OCI-LY7 (cell line): Measurements from ENCODE around the gene GPD1L. TPM values are rescaled to one million over a fixed set of nuclear protein-coding genes. Genes with fewer than 3 reads are reported as not detected.

ENCODE experiments used
- BruUV-seq: library from RNA; stranded (reverse); fragments of 400-500 nt; replicated peaks from 2 replicates; lab custom pipeline; 2021; lab: Mats Ljungman, UMichigan
- CTCF ChIA-PET: fragments of 300-600 bp; sonication (Branson Sonifier 250); formaldehyde crosslinking; loops from one replicate; lab custom pipeline; 2022; ENCODE audit warnings: antibody characterized with exemption; ENCODE audit not compliant: unreplicated experiment; lab: Charles Lee
- POLR2A ChIA-PET: fragments of 300-600 bp; sonication (Branson Sonifier 250); formaldehyde crosslinking; loops from one replicate; lab custom pipeline; 2022; ENCODE audit warnings: antibody characterized with exemption; lab: Charles Lee
- DNase-seq: peaks from one replicate; pipeline ENCODE4 v3.0.0-alpha.2; 2015; ENCODE audit warnings: low spot score
- H2AFZ ChIP-seq: fragments of 200-600 bp; sonication (generic), shearing (Covaris generic); 2 replicates; pipeline ENCODE4 v1.6.1; 2014; ENCODE audit warnings: mild to moderate bottlenecking, antibody characterized with exemption, low read length, moderate library complexity
- H3K27ac ChIP-seq: fragments of 200-600 bp; sonication (generic); 2 replicates; pipeline ENCODE4 v1.5.1; 2014; ENCODE audit warnings: mixed run types, low read depth, mild to moderate bottlenecking, moderate library complexity, low read length, inconsistent platforms; ENCODE audit not compliant: poor library complexity, severe bottlenecking
- H3K36me3 ChIP-seq: fragments of 200-600 bp; sonication (generic); 2 replicates; pipeline ENCODE4 v1.6.1; 2014; ENCODE audit warnings: mild to moderate bottlenecking, antibody characterized with exemption, low read length, moderate library complexity, mixed read lengths; ENCODE audit not compliant: insufficient read depth
- H3K4me1 ChIP-seq: fragments of 200-600 bp; sonication (generic); 2 replicates; pipeline ENCODE4 v1.5.1; 2014; ENCODE audit warnings: mild to moderate bottlenecking, low read length; ENCODE audit not compliant: insufficient read depth, poor library complexity, severe bottlenecking
- H3K4me2 ChIP-seq: fragments of 200-600 bp; sonication (generic); 2 replicates; pipeline ENCODE4 v1.6.1; 2014; ENCODE audit warnings: mild to moderate bottlenecking, low read length
- H3K4me3 ChIP-seq: fragments of 200-600 bp; sonication (generic); 2 replicates; pipeline ENCODE4 v1.5.1; 2014; ENCODE audit warnings: mild to moderate bottlenecking, low read depth, low read length; ENCODE audit not compliant: poor library complexity, severe bottlenecking
- H3K79me2 ChIP-seq: fragments of 200-600 bp; sonication (generic); 2 replicates; pipeline ENCODE4 v1.6.1; 2016; ENCODE audit warnings: low read depth, mild to moderate bottlenecking, low read length, moderate library complexity, mixed read lengths; ENCODE audit not compliant: insufficient read depth
- H3K9me2 ChIP-seq: fragments of 200-600 bp; sonication (generic); 2 replicates; pipeline ENCODE4 v1.6.1; 2016; ENCODE audit warnings: mild to moderate bottlenecking, low read length, mixed read lengths; ENCODE audit not compliant: insufficient read depth
- H3K9me3 ChIP-seq: fragments of 200-600 bp; sonication (generic); 2 replicates; pipeline ENCODE4 v1.6.1; 2014; ENCODE audit warnings: mild to moderate bottlenecking, mixed run types, low read length, mixed read lengths
- H4K20me1 ChIP-seq: fragments of 200-600 bp; sonication (generic); 2 replicates; pipeline ENCODE4 v1.6.1; 2014; ENCODE audit warnings: mild to moderate bottlenecking, antibody characterized with exemption, low read length, moderate library complexity, mixed read lengths; ENCODE audit not compliant: insufficient read depth
- CTCF ChIP-seq: fragments of 200-600 bp; sonication (generic); conservative IDR thresholded peaks from 2 replicates; pipeline ENCODE4 v1.5.1; 2014; ENCODE audit warnings: mild to moderate bottlenecking, antibody characterized with exemption, low read length, moderate library complexity, mixed read lengths
- EZH2phosphoT487 ChIP-seq: fragments of 200-600 bp; sonication (generic); IDR thresholded peaks from 2 replicates; pipeline ENCODE4 v1.6.1; 2018; ENCODE audit warnings: low read depth, borderline replicate concordance, mild to moderate bottlenecking, mixed run types, antibody characterized with exemption, low read length, moderate library complexity, mixed read lengths
- intact Hi-C: fragments of 100-400 bp; cut with micrococcal nuclease; formaldehyde crosslinking; loops from one replicate; pipeline ENCODE4 v1.10.0; 2022; ENCODE audit not compliant: unreplicated experiment
- total RNA-seq, 2 experiments: library from RNA; depleted of rRNA in 1 of 2; stranded (reverse); fragments of >200 nt in 1 of 2; shearing (Covaris generic) in 1 of 2; gene quantifications; 2 replicates each; pipeline ENCODE4 v1.2.3, GENCODE V29; 2014 to 2022

GPD1L gene
- total RNA-seq, 2 experiments from 2014 or later: 27.5 to 29.2 TPM

DNA sequence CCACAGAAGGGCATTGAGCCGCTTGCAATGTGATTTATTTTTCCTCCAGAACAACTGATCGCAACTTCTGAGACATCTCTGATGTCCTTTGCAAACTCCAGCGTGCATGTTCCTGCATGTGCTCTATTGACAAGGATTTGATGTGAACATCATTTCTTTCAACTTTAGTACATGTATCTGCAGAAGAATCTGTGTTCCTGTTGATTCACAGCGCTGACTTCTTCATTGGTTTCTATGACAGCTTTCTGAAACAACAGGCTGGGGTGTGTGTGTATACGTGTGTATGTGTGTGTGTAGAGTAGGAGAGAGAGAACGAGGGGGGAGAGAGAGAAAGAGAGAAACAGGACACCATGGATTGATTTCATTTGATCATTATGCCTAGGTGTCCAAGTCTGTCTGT is 75.4 kb downstream of the GPD1L start:
- DNase-seq: no peak
- no peak overlapping the region for H3K27ac ChIP-seq
- no peak for TF ChIP-seq EZH2phosphoT487
- no peak for TF ChIP-seq CTCF
- BruUV-seq: no TSS peak
- H3K4me3 ChIP-seq: no peak overlapping the region
- H3K4me2 ChIP-seq: no peak overlapping the region
- no peaks in the 10 kb centered on the region for H3K79me2 ChIP-seq
- H3K36me3 ChIP-seq: no peaks in the 10 kb centered on the region
- H4K20me1 ChIP-seq: no peaks in the 10 kb centered on the region
- no peak overlapping the region for H2AFZ ChIP-seq
- H3K4me1 ChIP-seq: peaks cover 6% of the 10 kb centered on the region
- intact Hi-C loops: no loop called here
- POLR2A ChIA-PET: no interaction called here
- no peaks in the 10 kb centered on the region for H3K9me2 ChIP-seq
- H3K9me3 ChIP-seq: no peaks in the 10 kb centered on the region
- CTCF ChIA-PET: no interaction called here

DNA sequence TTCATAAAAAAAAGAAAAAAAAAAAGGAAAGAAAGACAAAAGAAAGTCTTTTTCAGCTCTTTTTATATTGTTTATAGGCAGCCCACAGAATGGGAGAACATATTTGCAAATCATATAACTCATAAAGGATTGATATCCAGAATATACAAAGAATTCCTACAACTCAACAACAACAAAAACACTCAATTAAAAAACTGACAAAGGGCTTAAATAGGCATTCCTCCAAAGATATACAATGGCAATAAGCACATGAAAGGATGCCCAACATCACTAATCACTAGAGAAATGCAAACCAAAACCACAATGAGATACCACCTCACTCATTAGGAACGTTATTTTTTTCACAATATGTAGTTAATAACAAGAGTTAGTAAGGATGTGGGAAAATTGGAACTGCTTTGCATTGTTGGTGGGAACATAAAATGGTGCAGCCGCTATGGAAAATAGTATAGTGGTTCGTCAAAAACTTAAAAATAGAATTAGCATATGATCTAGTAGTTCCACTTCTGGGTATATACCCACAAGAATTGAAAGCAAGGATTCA is 77.8 kb downstream of the GPD1L start:
- no peak overlapping the region for H3K4me3 ChIP-seq
- POLR2A ChIA-PET: no interaction called here

More for the DNA sequence above, 77.8 kb downstream of the GPD1L start:
- no TSS peak for BruUV-seq
- no peak for DNase-seq
- H3K4me1 ChIP-seq: peaks cover 6% of the 10 kb centered on the region
- H3K9me3 ChIP-seq: no peaks in the 10 kb centered on the region
- no peaks in the 10 kb centered on the region for H4K20me1 ChIP-seq
- intact Hi-C loops: no loop called here
- H2AFZ ChIP-seq: no peak overlapping the region
- CTCF ChIA-PET: no interaction called here
- H3K9me2 ChIP-seq: no peaks in the 10 kb centered on the region
- no peak overlapping the region for H3K27ac ChIP-seq
- H3K79me2 ChIP-seq: no peaks in the 10 kb centered on the region
- TF ChIP-seq CTCF (no peak), EZH2phosphoT487 (no peak)
- H3K4me2 ChIP-seq: no peak overlapping the region
- H3K36me3 ChIP-seq: no peaks in the 10 kb centered on the region
